WERI-Rb-1 (cell line): ENCODE measurements around the gene DCAF6.
"Not testable (repeated sequence)": the region's sequence is repeated elsewhere in the genome, so short reads cannot be mapped to it uniquely, and the experiment has no call there.

Experiments
- DNase-seq: peaks from one replicate; pipeline ENCODE4 v3.0.0-alpha.2; 2020
- H3K27ac ChIP-seq: fragments of 250-450 bp; sonication (Bioruptor Pico); 2 replicates; pipeline ENCODE4 v1.5.1; 2020; ENCODE audit warnings: mild to moderate bottlenecking, moderate library complexity
- H3K27me3 ChIP-seq: fragments of 250-450 bp; sonication (Bioruptor Pico); 2 replicates; pipeline ENCODE4 v1.5.1; 2021; ENCODE audit warnings: mild to moderate bottlenecking, low read depth, moderate library complexity; ENCODE audit not compliant: insufficient read depth, severe bottlenecking
- H3K36me3 ChIP-seq: fragments of 250-450 bp; sonication (Bioruptor Pico); 2 replicates; pipeline ENCODE4 v1.5.1; 2020; ENCODE audit warnings: mild to moderate bottlenecking, moderate library complexity
- H3K4me3 ChIP-seq: 2 replicates; pipeline ENCODE4 v1.5.1; 2011; ENCODE audit warnings: low read depth, mild to moderate bottlenecking, control low read depth, low read length
- H3K9me3 ChIP-seq: fragments of 250-450 bp; sonication (Bioruptor Pico); 2 replicates; pipeline ENCODE4 v1.5.1; 2021; ENCODE audit warnings: mild to moderate bottlenecking, moderate library complexity; ENCODE audit not compliant: severe bottlenecking
- CTCF ChIP-seq: IDR thresholded peaks from 2 replicates; pipeline ENCODE4 v1.5.1; 2011; ENCODE audit warnings: low read depth, mild to moderate bottlenecking, control low read depth, inconsistent platforms, low read length

The DCAF6 gene

GRCh38 chr1:168054117-168054516 lies 117.6 kb downstream of the DCAF6 start:
- no peak overlapping the region for H3K27ac ChIP-seq
- H3K4me3 ChIP-seq, result no peak overlapping the region
- DNase-seq, result no peak
- no peaks in the 10 kb centered on the region for H3K36me3 ChIP-seq
- no peaks in the 10 kb centered on the region for H3K9me3 ChIP-seq
- no peaks in the 10 kb centered on the region for H3K27me3 ChIP-seq
- TF ChIP-seq CTCF, result no peak

GRCh38 chr1:168056152-168056551 lies 119.7 kb downstream of the DCAF6 start:
- not testable (repeated sequence) for DNase-seq, H3K27me3 ChIP-seq, H3K9me3 ChIP-seq, H3K4me3 ChIP-seq, H3K36me3 ChIP-seq, H3K27ac ChIP-seq

- TF ChIP-seq CTCF, result no peak
- Histone ChIP-seq H3K9me3 (no peaks in the 10 kb centered on the region), H3K4me3 (no peak overlapping the region), H3K27me3 (no peaks in the 10 kb centered on the region), H3K36me3 (no peaks in the 10 kb centered on the region), H3K27ac (no peak overlapping the region)
- DNase-seq, result no peak
Observed at GRCh38 chr1:168057355-168057754, 120.9 kb downstream of the DCAF6 start.

- TF ChIP-seq CTCF, result no peak
- no peaks in the 10 kb centered on the region for H3K36me3 ChIP-seq
Observed at GRCh38 chr1:168057921-168058320, 121.4 kb downstream of the DCAF6 start.

GRCh38 chr1:168064216-168064615 lies 127.7 kb downstream of the DCAF6 start:
- Histone ChIP-seq H3K36me3 (no peaks in the 10 kb centered on the region), H3K27ac (no peak overlapping the region), H3K27me3 (no peaks in the 10 kb centered on the region), H3K9me3 (no peaks in the 10 kb centered on the region), H3K4me3 (no peak overlapping the region)
- TF ChIP-seq CTCF, result no peak
- DNase-seq, result no peak

More at GRCh38 chr1:168057921-168058320, 121.4 kb downstream of the DCAF6 start:
- DNase-seq, result no peak
- Histone ChIP-seq H3K27me3 (no peaks in the 10 kb centered on the region), H3K27ac (no peak overlapping the region), H3K4me3 (no peak overlapping the region), H3K9me3 (no peaks in the 10 kb centered on the region)

GRCh38 chr1:168065506-168065905 lies 129.0 kb downstream of the DCAF6 start:
- Histone ChIP-seq H3K27ac (no peak overlapping the region), H3K36me3 (no peaks in the 10 kb centered on the region), H3K9me3 (no peaks in the 10 kb centered on the region), H3K4me3 (no peak overlapping the region), H3K27me3 (no peaks in the 10 kb centered on the region)
- no peak for TF ChIP-seq CTCF
- DNase-seq, result no peak
